Measurements from ENCODE around the gene HABP4. TPM values are rescaled to one million over a fixed set of nuclear protein-coding genes. Genes with fewer than 3 reads are reported as not detected.

Gene HABP4
- 17.2 TPM for total RNA-seq

GRCh38 chr9:96449845-96450612 lies at the start of gene HABP4:
Gene HABP4 (plus strand): TSS chr9:96450169. CDS start chr9:96450280, 111 bp downstream.
- peak; percentile 93 to 96 for DNase-seq (ENCODE audit: extremely low spot score in 2 of 2)
- Histone ChIP-seq H3K27ac (peak within 1 kb of the TSS; percentile 82), H3K4me3 (peak within 1 kb of the TSS; percentile 69 to 92), H3K27me3 (no peaks in the 10 kb centered on the region), H3K4me1 (peaks cover 18% of the 10 kb centered on the region), H3K9me3 (no peaks in the 10 kb centered on the region), H3K36me3 (no peaks in the 10 kb centered on the region)
- TF ChIP-seq POLR2AphosphoS5 (IDR thresholded peaks at IDR 0.05; ENCODE audit: insufficient read depth in 1 of 2, low read depth in 1 of 2) = peak in 1 of 2 donors; percentile 71
- no peak for TF ChIP-seq CTCF (IDR thresholded peaks at IDR 0.05)
- peak; percentile 36 to 95 for TF ChIP-seq POLR2A (IDR thresholded peaks at IDR 0.05)
- intact Hi-C loops (cut with DNase I) = loop anchor here (10.0 kb wide), 1 partner anchor 115 kb away; no protein-coding TSS in a partner anchor

- Histone ChIP-seq H3K27ac (no peak overlapping the region), H3K27me3 (no peaks in the 10 kb centered on the region), H3K4me1 (no peaks in the 10 kb centered on the region), H3K36me3 (no peaks in the 10 kb centered on the region), H3K9me3 (no peaks in the 10 kb centered on the region), H3K4me3 (no peak overlapping the region)
- no peak for DNase-seq (ENCODE audit: extremely low spot score in 2 of 2)
- no peak for TF ChIP-seq POLR2AphosphoS5 (IDR thresholded peaks at IDR 0.05; ENCODE audit: insufficient read depth in 1 of 2, low read depth in 1 of 2)
- no peak for TF ChIP-seq POLR2A (IDR thresholded peaks at IDR 0.05)
- TF ChIP-seq CTCF (IDR thresholded peaks at IDR 0.05) = no peak
- intact Hi-C loops (cut with DNase I) = no loop called here
These were observed 41.3 kb upstream of the HABP4 start for GRCh38 chr9:96408409-96409280.

- H3K36me3 ChIP-seq = no peaks in the 10 kb centered on the region
- TF ChIP-seq POLR2A (IDR thresholded peaks at IDR 0.05) = no peak
- TF ChIP-seq POLR2AphosphoS5 (IDR thresholded peaks at IDR 0.05; ENCODE audit: insufficient read depth in 1 of 2, low read depth in 1 of 2) = no peak
- no peak for TF ChIP-seq CTCF (IDR thresholded peaks at IDR 0.05)
- no peaks in the 10 kb centered on the region for H3K9me3 ChIP-seq
- H3K4me3 ChIP-seq = no peak overlapping the region
- H3K27me3 ChIP-seq = no peaks in the 10 kb centered on the region
- intact Hi-C loops (cut with DNase I) = loop anchor here (10.0 kb wide), 1 partner anchor 244 kb away; the partner anchor contains the start of gene PRXL2C
- H3K4me1 ChIP-seq = peaks cover 2% of the 10 kb centered on the region
- no peak overlapping the region for H3K27ac ChIP-seq
- no peak for DNase-seq (ENCODE audit: extremely low spot score in 2 of 2)
These were observed 38.7 kb upstream of the HABP4 start for GRCh38 chr9:96411129-96411838.

- H3K9me3 ChIP-seq = no peaks in the 10 kb centered on the region
- no peak for DNase-seq (ENCODE audit: extremely low spot score in 2 of 2)
- no peak overlapping the region for H3K27ac ChIP-seq
- H3K27me3 ChIP-seq = no peaks in the 10 kb centered on the region
- peaks cover 11% of the 10 kb centered on the region for H3K4me1 ChIP-seq
- TF ChIP-seq POLR2AphosphoS5 (IDR thresholded peaks at IDR 0.05; ENCODE audit: insufficient read depth in 1 of 2, low read depth in 1 of 2) (no peak), POLR2A (IDR thresholded peaks at IDR 0.05) (no peak), CTCF (IDR thresholded peaks at IDR 0.05) (no peak)
- intact Hi-C loops (cut with DNase I) = loop anchor here (10.0 kb wide), 1 partner anchor 242 kb away; the partner anchor contains the start of gene PRXL2C
- H3K36me3 ChIP-seq = no peaks in the 10 kb centered on the region
- no peak overlapping the region for H3K4me3 ChIP-seq
These were observed 37.6 kb upstream of the HABP4 start for GRCh38 chr9:96412174-96412913.
